Testis (tissue), 2 donors: ENCODE data around the gene IL25.
"Not testable (repeated sequence)": the region's sequence is repeated elsewhere in the genome, so short reads cannot be mapped to it uniquely, and the experiment has no call there.

Source experiments
- CTCF ChIP-seq, 3 experiments: fragments of 450-650 bp in 2 of 3; fragments of 200-600 bp in 1 of 3; sonication (generic) in 1 of 3; IDR thresholded peaks; one replicate each; pipeline ENCODE4 v1.5.1; 2016 to 2019; ENCODE audit warnings: antibody characterized with exemption in 3 of 3, mild to moderate bottlenecking in 2 of 3, moderate library complexity in 1 of 3
- POLR2A ChIP-seq: fragments of 450-650 bp; IDR thresholded peaks from one replicate; pipeline ENCODE4 v1.6.1; 2017; ENCODE audit warnings: antibody characterized with exemption, mild to moderate bottlenecking, moderate library complexity

- not testable (repeated sequence) for TF ChIP-seq CTCF (IDR thresholded peaks at IDR 0.05); POLR2A
Measured at GRCh38 chr14:23425798-23426197, 53.2 kb downstream of the IL25 start.
